ENCODE measurements around the gene SKAP2. TPM values are rescaled to one million over a fixed set of nuclear protein-coding genes. Genes with fewer than 3 reads are reported as not detected.

SKAP2 gene
- polyA plus RNA-seq, 1 donor (not counting 4 experiments of a cell fraction or from before 2014, with no cell fraction given) = 15.0 TPM

GRCh38 chr7:26620352-26620751 is 244.0 kb downstream of the SKAP2 start:
- H3K9me3 ChIP-seq (ENCODE audit: control insufficient read depth, low read depth, low read length) = no peaks in the 10 kb centered on the region
- H3K4me1 ChIP-seq (ENCODE audit: control insufficient read depth, extremely low read depth, insufficient read depth, low read length) = peaks cover 7% of the 10 kb centered on the region
- H3K9ac ChIP-seq (ENCODE audit: control insufficient read depth, extremely low read depth, insufficient read depth, low read length) = no peak overlapping the region
- DNase-seq (ENCODE audit: low read depth, low spot score) (no peak), FAIRE-seq (no peak)
- TF ChIP-seq CTCF (optimal IDR thresholded peaks at IDR 0.05 in 1 of 3, IDR thresholded peaks at IDR 0.05 in 1 of 3, conservative IDR thresholded peaks at IDR 0.05 in 1 of 3; ENCODE audit: extremely low read depth in 1 of 3, insufficient read depth in 2 of 3, low read length in 3 of 3) = no peak
- no peak for TF ChIP-seq EZH2 (IDR thresholded peaks at IDR 0.05; ENCODE audit: low read length)
- no peak overlapping the region for H2AFZ ChIP-seq (ENCODE audit: control insufficient read depth, low read length)
- dilution Hi-C loops (cut with MboI; ENCODE audit: extremely low pct_ligation_motif_present, low sequenced_read_pairs) = no loop called here
- no peak overlapping the region for H3K4me2 ChIP-seq (ENCODE audit: control insufficient read depth, extremely low read depth, insufficient read depth, low read depth, low read length)
- H3K9me1 ChIP-seq (ENCODE audit: control insufficient read depth, extremely low read depth, insufficient read depth, low read length) = no peaks in the 10 kb centered on the region
- no peaks in the 10 kb centered on the region for H3K79me2 ChIP-seq (ENCODE audit: control insufficient read depth, insufficient read depth, low read length)
- H3K27ac ChIP-seq (ENCODE audit: control insufficient read depth, insufficient read depth, low read length) = no peak overlapping the region
- no peaks in the 10 kb centered on the region for H3K36me3 ChIP-seq (ENCODE audit: control insufficient read depth in 2 of 2, extremely low read depth in 1 of 2, insufficient read depth in 2 of 2, low read length in 2 of 2)
- H4K20me1 ChIP-seq (ENCODE audit: control insufficient read depth, extremely low read depth, insufficient read depth, low read length) = no peaks in the 10 kb centered on the region
- H3K27me3 ChIP-seq (ENCODE audit: control insufficient read depth, extremely low read depth, insufficient read depth, low read length) = no peaks in the 10 kb centered on the region
- H3K4me3 ChIP-seq (ENCODE audit: control insufficient read depth in 2 of 3, extremely low read depth in 1 of 3, insufficient read depth in 2 of 3, low read depth in 1 of 3, low read length in 3 of 3) = no peak overlapping the region

- H3K9me1 ChIP-seq (ENCODE audit: control insufficient read depth, extremely low read depth, insufficient read depth, low read length) = no peaks in the 10 kb centered on the region
- H2AFZ ChIP-seq (ENCODE audit: control insufficient read depth, low read length) = no peak overlapping the region
- no peak overlapping the region for H3K4me2 ChIP-seq (ENCODE audit: control insufficient read depth, extremely low read depth, insufficient read depth, low read depth, low read length)
- dilution Hi-C loops (cut with MboI; ENCODE audit: extremely low pct_ligation_motif_present, low sequenced_read_pairs) = no loop called here
- no peaks in the 10 kb centered on the region for H3K9me3 ChIP-seq (ENCODE audit: control insufficient read depth, low read depth, low read length)
- H3K27ac ChIP-seq (ENCODE audit: control insufficient read depth, insufficient read depth, low read length) = no peak overlapping the region
- DNase-seq (ENCODE audit: low read depth, low spot score) = no peak
- H3K4me1 ChIP-seq (ENCODE audit: control insufficient read depth, extremely low read depth, insufficient read depth, low read length) = peaks cover 7% of the 10 kb centered on the region
- FAIRE-seq = no peak
- no peak overlapping the region for H3K9ac ChIP-seq (ENCODE audit: control insufficient read depth, extremely low read depth, insufficient read depth, low read length)
- H3K79me2 ChIP-seq (ENCODE audit: control insufficient read depth, insufficient read depth, low read length) = no peaks in the 10 kb centered on the region
- H4K20me1 ChIP-seq (ENCODE audit: control insufficient read depth, extremely low read depth, insufficient read depth, low read length) = no peaks in the 10 kb centered on the region
- no peaks in the 10 kb centered on the region for H3K36me3 ChIP-seq (ENCODE audit: control insufficient read depth in 2 of 2, extremely low read depth in 1 of 2, insufficient read depth in 2 of 2, low read length in 2 of 2)
- TF ChIP-seq EZH2 (IDR thresholded peaks at IDR 0.05; ENCODE audit: low read length) (no peak), CTCF (optimal IDR thresholded peaks at IDR 0.05 in 1 of 3, IDR thresholded peaks at IDR 0.05 in 1 of 3, conservative IDR thresholded peaks at IDR 0.05 in 1 of 3; ENCODE audit: extremely low read depth in 1 of 3, insufficient read depth in 2 of 3, low read length in 3 of 3) (no peak)
- H3K4me3 ChIP-seq (ENCODE audit: control insufficient read depth in 2 of 3, extremely low read depth in 1 of 3, insufficient read depth in 2 of 3, low read depth in 1 of 3, low read length in 3 of 3) = no peak overlapping the region
- no peaks in the 10 kb centered on the region for H3K27me3 ChIP-seq (ENCODE audit: control insufficient read depth, extremely low read depth, insufficient read depth, low read length)
Measured at GRCh38 chr7:26619348-26619984, 244.9 kb downstream of the SKAP2 start.

Data from keratinocyte (primary cell).